K562 (cell line): ENCODE measurements around the gene CNPY2. TPM values are rescaled to one million over a fixed set of nuclear protein-coding genes. Genes with fewer than 3 reads are reported as not detected.

Source experiments
- ATAC-seq: fragments of 200-7000 bp; cut with Tn5 transposase; 3 replicates; pipeline ENCODE4 v1.9.1; 2020; ENCODE audit warnings: moderate library complexity
- BruUV-seq: library from RNA; stranded (reverse); fragments of 400-500 nt; replicated peaks from 2 replicates; lab custom pipeline; 2021; lab: Mats Ljungman, UMichigan
- CTCF ChIA-PET: fragments of 300-600 bp; formaldehyde crosslinking; extraction: SDS; loops from one replicate; lab custom pipeline; 2021; ENCODE audit warnings: low intra/inter-chr PET ratio; lab: Yijun Ruan, JAX
- POLR2A ChIA-PET: fragments of 300-600, 350-650 bp; sonication (Branson Sonifier 250); formaldehyde crosslinking; extraction: SDS; loops from one replicate; lab custom pipeline; 2021; ENCODE audit warnings: antibody characterized with exemption, inconsistent platforms; lab: Yijun Ruan, JAX
- DNase-seq, 4 experiments: peaks; one replicate each; pipeline versions ENCODE4 v3.0.0 to v3.0.0-alpha.2; 2011 to 2018; ENCODE audit warnings: low spot score in 3 of 4, mixed read lengths in 3 of 4; ENCODE audit errors: extremely low read depth in 1 of 4
- FAIRE-seq: peaks from 2 replicates; lab custom pipeline; 2011; peaks lifted over from hg19 to GRCh38; lab: Jason Lieb, UNC
- H2AFZ ChIP-seq: 2 replicates; pipeline ENCODE4 v1.6.0; 2011; ENCODE audit warnings: low read depth, low read length, control low read depth, inconsistent platforms
- H3K27ac ChIP-seq: fragments of 200-600 bp; 3 replicates; pipeline ENCODE4 v1.8.0; 2011; ENCODE audit warnings: low read depth, mild to moderate bottlenecking, control low read depth, inconsistent platforms, low read length, moderate library complexity, mixed read lengths; ENCODE audit errors: extremely low read depth
- H3K27me3 ChIP-seq, 2 experiments: fragments of 300-600 bp in 1 of 2; 2 replicates in 1 of 2; 3 replicates in 1 of 2; pipeline versions ENCODE4 v1.6.0 to v1.8.0; 2011; ENCODE audit warnings: inconsistent platforms in 2 of 2, low read length in 2 of 2, mild to moderate bottlenecking in 1 of 2, mixed read lengths in 1 of 2, moderate library complexity in 1 of 2; ENCODE audit not compliant: control insufficient read depth in 2 of 2, insufficient read depth in 2 of 2
- H3K36me3 ChIP-seq: fragments of 300-600 bp; 3 replicates; pipeline ENCODE4 v1.8.0; 2011; ENCODE audit warnings: mild to moderate bottlenecking, low read length, inconsistent platforms; ENCODE audit not compliant: control insufficient read depth, insufficient read depth
- H3K4me1 ChIP-seq, 2 experiments: fragments of 200-600 bp in 1 of 2; replicated peaks in 1 of 2; 2 replicates in 1 of 2; 3 replicates in 1 of 2; pipeline versions ENCODE4 v1.5.1 to v1.8.0; 2011; ENCODE audit warnings: inconsistent platforms in 2 of 2, low read length in 2 of 2, mild to moderate bottlenecking in 1 of 2, mixed read lengths in 1 of 2, moderate library complexity in 1 of 2; ENCODE audit not compliant: control insufficient read depth in 2 of 2, insufficient read depth in 2 of 2
- H3K4me2 ChIP-seq: 2 replicates; pipeline ENCODE4 v1.6.1; 2011; ENCODE audit warnings: low read length, control low read depth, inconsistent platforms, mixed read lengths; ENCODE audit not compliant: insufficient read depth
- H3K4me3 ChIP-seq: fragments of 200-600 bp; sonication (generic), shearing (Covaris generic); 2 replicates; pipeline ENCODE4 v1.5.1; 2016; ENCODE audit warnings: control low read depth, inconsistent platforms
- H3K79me2 ChIP-seq: fragments of 200-600 bp; 3 replicates; pipeline ENCODE4 v1.8.0; 2011; ENCODE audit warnings: low read length, inconsistent platforms; ENCODE audit not compliant: control insufficient read depth, insufficient read depth
- H3K9ac ChIP-seq, 2 experiments: 2 replicates each; pipeline versions ENCODE4 v1.6.0 to v1.6.1; 2011; ENCODE audit warnings: low read depth in 2 of 2, low read length in 2 of 2, control low read depth in 1 of 2, inconsistent platforms in 1 of 2, mild to moderate bottlenecking in 1 of 2, mixed read lengths in 1 of 2; ENCODE audit not compliant: insufficient read depth in 1 of 2
- H3K9me1 ChIP-seq: one replicate; pipeline ENCODE4 v1.6.0; 2011; ENCODE audit warnings: inconsistent platforms, mild to moderate bottlenecking, low read length, moderate library complexity; ENCODE audit not compliant: control insufficient read depth, insufficient read depth
- H3K9me3 ChIP-seq: replicated peaks from 2 replicates; pipeline ENCODE4 v1.5.1; 2011; ENCODE audit warnings: low read depth, low read length, inconsistent platforms; ENCODE audit not compliant: control insufficient read depth, insufficient read depth
- H4K20me1 ChIP-seq: replicated peaks from 2 replicates; pipeline ENCODE4 v1.6.1; 2011; ENCODE audit warnings: low read length, inconsistent platforms, mixed read lengths; ENCODE audit not compliant: control insufficient read depth, insufficient read depth
- BCOR ChIP-seq: fragments of 450-650 bp; IDR thresholded peaks from 2 replicates; pipeline ENCODE4 v1.6.1; 2016
- EP400 ChIP-seq: fragments of 450-650 bp; IDR thresholded peaks from 2 replicates; pipeline ENCODE4 v1.6.1; 2017; ENCODE audit warnings: antibody characterized with exemption, mild to moderate bottlenecking, moderate library complexity
- MYBL2 ChIP-seq, 2 experiments: fragments of 450-650 bp in 1 of 2; sonication (generic) in 1 of 2; formaldehyde crosslinking in 1 of 2; IDR thresholded peaks; 2 replicates each; pipeline versions ENCODE4 v1.6.1 to v1.8.1; 2017 to 2022; ENCODE audit warnings: borderline replicate concordance in 1 of 2, inconsistent platforms in 1 of 2, low read depth in 1 of 2, mild to moderate bottlenecking in 1 of 2, missing genetic modification reagents in 1 of 2, moderate library complexity in 1 of 2
- ZNF740 ChIP-seq, 3 experiments: fragments of 200-800 bp in 1 of 3; sonication (Bioruptor generic) in 1 of 3; sonication (generic) in 1 of 3; formaldehyde crosslinking in 1 of 3; IDR thresholded peaks; 2 replicates each; pipeline versions ENCODE4 v1.6.1 to v1.8.0; 2016 to 2022; ENCODE audit warnings: mild to moderate bottlenecking in 2 of 3, missing compliant biosample characterization in 2 of 3, missing genetic modification characterization in 2 of 3, missing genetic modification reagents in 1 of 3
- WGBS: fragments of 100-300 bp; shearing (Covaris generic); methylation state at CpG from one replicate; pipeline ENCODE4 v1.1.6; 2016; ENCODE audit warnings: low coverage, mixed read lengths; ENCODE audit not compliant: insufficient coverage; ENCODE audit errors: missing lambda C conversion rate; 5-methylcytosine and 5-hydroxymethylcytosine counted together
- in situ Hi-C: fragments of 300-500 bp; cut with MboI; formaldehyde crosslinking; loops from 4 replicates; pipeline ENCODE4 v1.15.0; 2018; ENCODE audit warnings: inconsistent platforms, mixed read lengths
- intact Hi-C: fragments of 100-400 bp; cut with micrococcal nuclease; formaldehyde crosslinking; loops from 2 replicates; pipeline ENCODE4 v1.14.2; 2022
- polyA plus RNA-seq, 8 experiments: library from polyadenylated mRNA; depleted of rRNA in 4 of 8; stranded (reverse) in 5 of 8; unstranded in 3 of 8; fragments of >200 nt; fragmentation: Nextera tagmentation in 2 of 8; fragmentation: Illumina TruSeq in 1 of 8; extraction: Ambion mirVana in 2 of 8; extraction: Trizol in 1 of 8; gene quantifications; 2 replicates each; pipeline versions ENCODE4 v1.2.1 to v1.2.3, GENCODE V29; 2011 to 2014; ENCODE audit warnings: inconsistent platforms in 1 of 8, missing spikeins in 1 of 8
- total RNA-seq, 7 experiments: library from RNA; depleted of rRNA in 6 of 7; stranded (reverse); fragments of >200 nt in 6 of 7; fragmentation: Illumina TruSeq in 2 of 7; extraction: Trizol in 2 of 7; gene quantifications; 2 replicates each; pipeline versions ENCODE4 v1.2.1 to v1.2.3, GENCODE V29; 2011 to 2021; ENCODE audit warnings: low replicate concordance in 1 of 7

Gene CNPY2
- total and polyA plus RNA-seq, 9 of the 15 experiments (the other 6 are each of a cell fraction or from before 2014, with no cell fraction given) = 33.8 to 190 (median 138) TPM

GRCh38 chr12:56282030-56282429, 33.8 kb downstream of the CNPY2 start:
- no peaks in the 10 kb centered on the region for H3K4me1 ChIP-seq
- intact Hi-C loops = no loop called here
- H3K9me1 ChIP-seq = no peaks in the 10 kb centered on the region
- no peak overlapping the region for H3K4me2 ChIP-seq
- no peaks in the 10 kb centered on the region for H4K20me1 ChIP-seq
- FAIRE-seq = no peak
- no peak for TF ChIP-seq ZNF740 (CRISPR knock-in tag; IDR thresholded peaks at IDR 0.05)
- TF ChIP-seq ZNF740 (tag; IDR thresholded peaks at IDR 0.05) = no peak
- TF ChIP-seq MYBL2 (IDR thresholded peaks at IDR 0.05; ENCODE audit: low read depth) = no peak
- no peak for TF ChIP-seq MYBL2 (CRISPR knock-in tag; IDR thresholded peaks at IDR 0.05; ENCODE audit: borderline replicate concordance)
- TF ChIP-seq, all 486 proteins: peak for 0
- Histone ChIP-seq H3K36me3 (peaks cover 92% of the 10 kb centered on the region), H3K9ac (no peak overlapping the region), H3K79me2 (peaks cover 13% of the 10 kb centered on the region; the same call in 2 of the 3 replicates), H3K9me3 (no peaks in the 10 kb centered on the region), H3K4me3 (no peak overlapping the region), H2AFZ (no peak overlapping the region), H3K27ac (no peak overlapping the region), H3K27me3 (no peaks in the 10 kb centered on the region)
- BruUV-seq = no TSS peak
- 96% methylated on average over 6 of the region's 6 CpGs for WGBS
- POLR2A ChIA-PET = no interaction called here
- in situ Hi-C loops = no loop called here
- CTCF ChIA-PET = no interaction called here
- ATAC-seq (no peak), DNase-seq (no peak)

GRCh38 chr12:56280849-56281248, 34.9 kb downstream of the CNPY2 start:
- H3K4me3 ChIP-seq = no peak overlapping the region
- H4K20me1 ChIP-seq = no peaks in the 10 kb centered on the region
- DNase-seq (no peak), ATAC-seq (no peak), FAIRE-seq (no peak)
- no peak overlapping the region for H2AFZ ChIP-seq
- intact Hi-C loops = no loop called here
- ChIA-PET POLR2A (interaction anchor here (0.6 to 1.1 kb wide), 3 partner anchors 8 to 19 kb away, joined by 3 to 4 read pairs (median 3); partner anchors contain the start of gene CS), CTCF (no interaction called here)
- H3K4me2 ChIP-seq = no peak overlapping the region
- H3K27me3 ChIP-seq = no peaks in the 10 kb centered on the region
- peaks cover 89% of the 10 kb centered on the region for H3K36me3 ChIP-seq
- H3K27ac ChIP-seq = no peak overlapping the region
- H3K9me1 ChIP-seq = no peaks in the 10 kb centered on the region
- no TSS peak for BruUV-seq
- H3K9ac ChIP-seq = no peak overlapping the region
- in situ Hi-C loops = no loop called here
- H3K9me3 ChIP-seq = no peaks in the 10 kb centered on the region
- H3K79me2 ChIP-seq = peaks cover 4% of the 10 kb centered on the region; the same call in 1 of the 3 replicates
- no peaks in the 10 kb centered on the region for H3K4me1 ChIP-seq
- TF ChIP-seq EP400 = no peak
- no peak for TF ChIP-seq BCOR
